HEK293 (cell line): ENCODE measurements around the gene FSCN2.

Experiments used
- ATF2 ChIP-seq: fragments of 450-650 bp; formaldehyde crosslinking; IDR thresholded peaks from 2 replicates; pipeline ENCODE4 v1.5.1; 2016; ENCODE audit warnings: missing biosample characterization, missing genetic modification characterization, low read depth
- BCL6B ChIP-seq: fragments of 450-650 bp; formaldehyde crosslinking; IDR thresholded peaks from 2 replicates; pipeline ENCODE4 v1.5.1; 2017; ENCODE audit warnings: missing biosample characterization, missing genetic modification characterization
- EGR2 ChIP-seq: fragments of 450-650 bp; formaldehyde crosslinking; IDR thresholded peaks from 2 replicates; pipeline ENCODE4 v1.5.1; 2016; ENCODE audit warnings: low read depth, missing biosample characterization, missing genetic modification characterization
- GLIS2 ChIP-seq: fragments of 450-650 bp; formaldehyde crosslinking; IDR thresholded peaks from 2 replicates; pipeline ENCODE4 v1.5.1; 2016; ENCODE audit warnings: missing biosample characterization, missing genetic modification characterization
- KLF1 ChIP-seq: fragments of 450-650 bp; formaldehyde crosslinking; IDR thresholded peaks from 2 replicates; pipeline ENCODE4 v1.5.1; 2016; ENCODE audit warnings: missing biosample characterization, missing genetic modification characterization
- MEIS1 ChIP-seq: sonication (generic); formaldehyde crosslinking; IDR thresholded peaks from 2 replicates; pipeline ENCODE4 v1.8.1; 2022; ENCODE audit warnings: missing genetic modification reagents, mild to moderate bottlenecking, borderline replicate concordance
- OVOL3 ChIP-seq: fragments of 450-650 bp; formaldehyde crosslinking; IDR thresholded peaks from 2 replicates; pipeline ENCODE4 v1.5.1; 2016; ENCODE audit warnings: missing biosample characterization, missing genetic modification characterization
- PBX3 ChIP-seq: sonication (generic); formaldehyde crosslinking; IDR thresholded peaks from 2 replicates; pipeline ENCODE4 v1.8.1; 2022; ENCODE audit warnings: mild to moderate bottlenecking, moderate library complexity, missing genetic modification reagents
- SCRT2 ChIP-seq: fragments of 450-650 bp; formaldehyde crosslinking; IDR thresholded peaks from 2 replicates; pipeline ENCODE4 v1.5.1; 2016; ENCODE audit warnings: missing biosample characterization, missing genetic modification characterization
- SP7 ChIP-seq: fragments of 450-650 bp; formaldehyde crosslinking; IDR thresholded peaks from 2 replicates; pipeline ENCODE4 v1.5.1; 2016; ENCODE audit warnings: missing biosample characterization, missing genetic modification characterization
- TRIM28 ChIP-seq: IDR thresholded peaks from 2 replicates; pipeline ENCODE4 v1.6.1; 2011; ENCODE audit warnings: low read length, control low read depth, borderline replicate concordance
- WT1 ChIP-seq: fragments of 450-650 bp; formaldehyde crosslinking; IDR thresholded peaks from 2 replicates; pipeline ENCODE4 v1.5.1; 2016; ENCODE audit warnings: missing biosample characterization, missing genetic modification characterization
- YY1 ChIP-seq: fragments of 450-650 bp; formaldehyde crosslinking; IDR thresholded peaks from 2 replicates; pipeline ENCODE4 v1.5.1; 2018; ENCODE audit warnings: missing biosample characterization, missing genetic modification characterization
- ZBTB10 ChIP-seq: fragments of 450-650 bp; formaldehyde crosslinking; IDR thresholded peaks from 2 replicates; pipeline ENCODE4 v1.5.1; 2016; ENCODE audit warnings: missing biosample characterization, missing genetic modification characterization
- ZBTB11 ChIP-seq: fragments of 450-650 bp; formaldehyde crosslinking; conservative IDR thresholded peaks from 2 replicates; pipeline ENCODE4 v1.5.1; 2016; ENCODE audit warnings: low read depth, missing biosample characterization, missing genetic modification characterization
- ZBTB17 ChIP-seq: fragments of 450-650 bp; formaldehyde crosslinking; IDR thresholded peaks from 2 replicates; pipeline ENCODE4 v1.5.1; 2016; ENCODE audit warnings: missing biosample characterization, missing genetic modification characterization
- ZBTB8A ChIP-seq: fragments of 450-650 bp; formaldehyde crosslinking; IDR thresholded peaks from 2 replicates; pipeline ENCODE4 v1.5.1; 2016; ENCODE audit warnings: missing biosample characterization, missing genetic modification characterization
- ZFP69B ChIP-seq: fragments of 450-650 bp; formaldehyde crosslinking; IDR thresholded peaks from 2 replicates; pipeline ENCODE4 v1.5.1; 2016; ENCODE audit warnings: missing biosample characterization, missing genetic modification characterization
- ZNF146 ChIP-seq: fragments of 450-650 bp; formaldehyde crosslinking; IDR thresholded peaks from 2 replicates; pipeline ENCODE4 v1.5.1; 2016; ENCODE audit warnings: missing biosample characterization, missing genetic modification characterization
- ZNF16 ChIP-seq: fragments of 450-650 bp; formaldehyde crosslinking; IDR thresholded peaks from 2 replicates; pipeline ENCODE4 v1.5.1; 2016; ENCODE audit warnings: low read depth, missing biosample characterization, missing genetic modification characterization
- ZNF19 ChIP-seq: fragments of 450-650 bp; formaldehyde crosslinking; IDR thresholded peaks from 2 replicates; pipeline ENCODE4; 2016; ENCODE audit warnings: missing biosample characterization, missing genetic modification characterization, low read depth
- ZNF2 ChIP-seq: fragments of 450-650 bp; formaldehyde crosslinking; IDR thresholded peaks from 2 replicates; pipeline ENCODE4 v1.5.1; 2016; ENCODE audit warnings: missing biosample characterization, missing genetic modification characterization
- ZNF223 ChIP-seq: fragments of 450-650 bp; formaldehyde crosslinking; IDR thresholded peaks from 2 replicates; pipeline ENCODE4 v1.5.1; 2016; ENCODE audit warnings: missing biosample characterization, missing genetic modification characterization
- ZNF280C ChIP-seq: fragments of 450-650 bp; formaldehyde crosslinking; IDR thresholded peaks from 2 replicates; pipeline ENCODE4 v1.5.1; 2016; ENCODE audit warnings: missing biosample characterization, missing genetic modification characterization
- ZNF335 ChIP-seq: fragments of 450-650 bp; formaldehyde crosslinking; conservative IDR thresholded peaks from 2 replicates; pipeline ENCODE4 v1.5.1; 2016; ENCODE audit warnings: missing biosample characterization, missing genetic modification characterization
- ZNF48 ChIP-seq: fragments of 450-650 bp; formaldehyde crosslinking; IDR thresholded peaks from 2 replicates; pipeline ENCODE4 v1.5.1; 2016; ENCODE audit warnings: missing biosample characterization, missing genetic modification characterization
- ZNF629 ChIP-seq: fragments of 450-650 bp; formaldehyde crosslinking; IDR thresholded peaks from 2 replicates; pipeline ENCODE4 v1.5.1; 2017; ENCODE audit warnings: missing biosample characterization, missing genetic modification characterization
- ZNF76 ChIP-seq: fragments of 450-650 bp; formaldehyde crosslinking; IDR thresholded peaks from 2 replicates; pipeline ENCODE4; 2016; ENCODE audit warnings: low read depth, missing biosample characterization, missing genetic modification characterization, borderline replicate concordance
- ZNF792 ChIP-seq: fragments of 450-650 bp; formaldehyde crosslinking; IDR thresholded peaks from 2 replicates; pipeline ENCODE4 v1.5.1; 2016; ENCODE audit warnings: missing biosample characterization, missing genetic modification characterization

Gene FSCN2

GRCh38 chr17:81553616-81554181 is 25.5 kb downstream of the FSCN2 start (continued):
- TF ChIP-seq ZNF2 (tag by site-specific recombination) (peak; percentile 42; the same call in 1 of the 2 replicates), ZBTB17 (tag by site-specific recombination) (peak; percentile 89), YY1 (no peak), ZNF16 (tag by site-specific recombination) (no peak), ZNF223 (tag by site-specific recombination) (no peak), SCRT2 (tag by site-specific recombination) (no peak; the same call in 1 of the 2 replicates), ZBTB11 (peak; percentile 59), ZFP69B (tag by site-specific recombination) (peak; percentile 68), ZNF48 (tag by site-specific recombination) (no peak), ZBTB8A (tag by site-specific recombination) (peak; percentile 81), ZNF629 (tag by site-specific recombination) (peak; percentile 74), PBX3 (CRISPR knock-in tag) (no peak), KLF1 (peak; percentile 21; the same call in 1 of the 2 replicates), MEIS1 (no peak), SP7 (tag by site-specific recombination) (peak; percentile 89), OVOL3 (tag by site-specific recombination) (no peak), ZNF146 (tag by site-specific recombination) (no peak), TRIM28 (no peak), ZNF335 (tag by site-specific recombination) (peak; percentile 54), GLIS2 (tag by site-specific recombination) (peak; percentile 62), BCL6B (tag by site-specific recombination) (no peak), ZNF280C (tag by site-specific recombination) (no peak), ZBTB10 (tag by site-specific recombination) (no peak), ZNF792 (tag by site-specific recombination) (no peak; the same call in 1 of the 2 replicates), WT1 (tag by site-specific recombination) (peak; percentile 24; the same call in 1 of the 2 replicates), ZNF76 (tag by site-specific recombination) (no peak; the same call in 1 of the 2 replicates), ATF2 (tag by site-specific recombination) (no peak), ZNF19 (tag by site-specific recombination) (no peak), EGR2 (peak; percentile 93)
